H9 (cell line): Measurements from ENCODE around the gene S100A16. TPM values are rescaled to one million over a fixed set of nuclear protein-coding genes. Genes with fewer than 3 reads are reported as not detected.

ENCODE experiments used
- DNase-seq: peaks from one replicate; pipeline ENCODE4 v3.0.0-alpha.2; 2017
- H2AFZ ChIP-seq: one replicate; pipeline ENCODE4 v1.6.1; 2013; ENCODE audit warnings: mild to moderate bottlenecking, low read length, control low read depth, moderate library complexity
- H2AK5ac ChIP-seq: 2 replicates; pipeline ENCODE4 v1.6.1; 2013; ENCODE audit warnings: low read length, control low read depth, mixed read lengths; ENCODE audit not compliant: insufficient read length
- H2BK120ac ChIP-seq: one replicate; pipeline ENCODE4 v1.6.1; 2013; ENCODE audit warnings: low read depth, mild to moderate bottlenecking, low read length, control low read depth, inconsistent platforms; ENCODE audit not compliant: poor library complexity, severe bottlenecking
- H2BK12ac ChIP-seq: 2 replicates; pipeline ENCODE4 v1.6.1; 2013; ENCODE audit warnings: low read length, control low read depth, mixed read lengths, low read depth; ENCODE audit not compliant: insufficient read length
- H2BK15ac ChIP-seq: 2 replicates; pipeline ENCODE4 v1.6.1; 2013; ENCODE audit warnings: low read depth, low read length, control low read depth
- H2BK20ac ChIP-seq: one replicate; pipeline ENCODE4 v1.6.1; 2013; ENCODE audit warnings: low read depth, mild to moderate bottlenecking, low read length, control low read depth, inconsistent platforms; ENCODE audit not compliant: poor library complexity, severe bottlenecking
- H2BK5ac ChIP-seq: 2 replicates; pipeline ENCODE4 v1.6.1; 2013; ENCODE audit warnings: low read length, control low read depth, mixed read lengths; ENCODE audit not compliant: insufficient read length
- H3K14ac ChIP-seq: 2 replicates; pipeline ENCODE4 v1.6.1; 2013; ENCODE audit warnings: low read length, control low read depth; ENCODE audit not compliant: insufficient read depth
- H3K18ac ChIP-seq: 2 replicates; pipeline ENCODE4 v1.6.1; 2013; ENCODE audit warnings: low read depth, mild to moderate bottlenecking, mixed read lengths, low read length, control low read depth; ENCODE audit not compliant: insufficient read length
- H3K23ac ChIP-seq: 2 replicates; pipeline ENCODE4 v1.6.1; 2013; ENCODE audit warnings: low read length, control low read depth, mixed read lengths, low read depth; ENCODE audit not compliant: insufficient read length
- H3K23me2 ChIP-seq: 2 replicates; pipeline ENCODE4 v1.6.1; 2013; ENCODE audit warnings: low read depth, mild to moderate bottlenecking, mixed read lengths, low read length, control low read depth; ENCODE audit not compliant: insufficient read length, poor library complexity, severe bottlenecking
- H3K27ac ChIP-seq: 2 replicates; pipeline ENCODE4 v1.5.1; 2013; ENCODE audit warnings: low read length, control low read depth, mixed read lengths, low read depth; ENCODE audit not compliant: insufficient read length
- H3K27me3 ChIP-seq: 2 replicates; pipeline ENCODE4 v1.6.1; 2013; ENCODE audit warnings: low read length, control low read depth, inconsistent platforms; ENCODE audit not compliant: insufficient read depth
- H3K4ac ChIP-seq: 2 replicates; pipeline ENCODE4 v1.6.1; 2013; ENCODE audit warnings: low read depth, mild to moderate bottlenecking, control low read depth, inconsistent platforms, low read length, moderate library complexity
- H3K4me1 ChIP-seq: 2 replicates; pipeline ENCODE4 v1.6.1; 2013; ENCODE audit warnings: low read length, control low read depth, inconsistent platforms; ENCODE audit not compliant: insufficient read depth
- H3K4me2 ChIP-seq: 2 replicates; pipeline ENCODE4 v1.6.1; 2013; ENCODE audit warnings: low read length, control low read depth, mixed read lengths; ENCODE audit not compliant: insufficient read length, insufficient read depth
- H3K56ac ChIP-seq: 2 replicates; pipeline ENCODE4 v1.6.1; 2013; ENCODE audit warnings: low read depth, mild to moderate bottlenecking, mixed read lengths, low read length, control low read depth; ENCODE audit not compliant: insufficient read length
- H3K79me1 ChIP-seq: 2 replicates; pipeline ENCODE4 v1.6.1; 2013; ENCODE audit warnings: low read depth, mild to moderate bottlenecking, moderate library complexity, low read length, control low read depth, inconsistent platforms; ENCODE audit not compliant: insufficient read depth, poor library complexity, severe bottlenecking
- H3K79me2 ChIP-seq: 2 replicates; pipeline ENCODE4 v1.6.1; 2013; ENCODE audit warnings: low read length, control low read depth, inconsistent platforms; ENCODE audit not compliant: insufficient read depth
- H3K9ac ChIP-seq: 2 replicates; pipeline ENCODE4 v1.6.1; 2013; ENCODE audit warnings: low read length, control low read depth, mixed read lengths; ENCODE audit not compliant: insufficient read length; ENCODE audit errors: extremely low read depth
- H3K9me3 ChIP-seq: one replicate; pipeline ENCODE4 v1.6.1; 2013; ENCODE audit warnings: low read depth, low read length, inconsistent platforms; ENCODE audit not compliant: control insufficient read depth
- H3T11ph ChIP-seq: one replicate; pipeline ENCODE4 v1.6.1; 2013; ENCODE audit warnings: mild to moderate bottlenecking, low read length, control low read depth, inconsistent platforms
- H4K20me1 ChIP-seq: one replicate; pipeline ENCODE4 v1.6.1; 2013; ENCODE audit not compliant: control insufficient read depth, insufficient read length, insufficient read depth
- H4K5ac ChIP-seq: 2 replicates; pipeline ENCODE4 v1.6.1; 2013; ENCODE audit warnings: low read depth, mild to moderate bottlenecking, mixed read lengths, low read length, control low read depth; ENCODE audit not compliant: insufficient read length
- H4K8ac ChIP-seq: replicated peaks from 2 replicates; pipeline ENCODE4 v1.6.1; 2013; ENCODE audit warnings: low read length, control low read depth, mixed read lengths, low read depth; ENCODE audit not compliant: insufficient read length
- H4K91ac ChIP-seq: 2 replicates; pipeline ENCODE4 v1.6.1; 2013; ENCODE audit warnings: low read depth, mild to moderate bottlenecking, moderate library complexity, mixed read lengths, low read length, control low read depth; ENCODE audit not compliant: insufficient read length
- H3K27ac Mint-ChIP-seq, 3 experiments: 2 replicates in 2 of 3; 3 replicates in 1 of 3; pipeline ENCODE4 v1.8.0; 2020 to 2021; ENCODE audit warnings: mixed read lengths in 3 of 3, mild to moderate bottlenecking in 1 of 3, moderate library complexity in 1 of 3
- H3K27me3 Mint-ChIP-seq: 2 replicates; pipeline ENCODE4 v1.8.0; 2021; ENCODE audit warnings: low read depth, mild to moderate bottlenecking, moderate library complexity, mixed read lengths
- H3K36me3 Mint-ChIP-seq, 3 experiments: 2 replicates in 2 of 3; 3 replicates in 1 of 3; pipeline ENCODE4 v1.8.0; 2020 to 2021; ENCODE audit warnings: low read depth in 3 of 3, mixed read lengths in 3 of 3; ENCODE audit not compliant: insufficient read depth in 1 of 3
- H3K4me1 Mint-ChIP-seq, 2 experiments: 2 replicates each; pipeline ENCODE4 v1.8.0; 2020; ENCODE audit warnings: mixed read lengths in 2 of 2
- H3K4me3 Mint-ChIP-seq, 2 experiments: 2 replicates in 1 of 2; 3 replicates in 1 of 2; pipeline ENCODE4 v1.8.0; 2020 to 2021; ENCODE audit warnings: mild to moderate bottlenecking in 2 of 2, mixed read lengths in 2 of 2, moderate library complexity in 1 of 2
- H3K9me3 Mint-ChIP-seq, 2 experiments: 2 replicates in 1 of 2; 3 replicates in 1 of 2; pipeline ENCODE4 v1.8.0; 2020; ENCODE audit warnings: mild to moderate bottlenecking in 2 of 2, mixed read lengths in 2 of 2, moderate library complexity in 1 of 2
- CTCF ChIP-seq: fragments of 200-600 bp; sonication (generic); conservative IDR thresholded peaks from 3 replicates; pipeline ENCODE4 v1.8.0; 2021; ENCODE audit warnings: antibody characterized with exemption, mild to moderate bottlenecking
- WGBS: extraction: QIAGEN DNeasy Blood & Tissue Kit; methylation state at CpG from one replicate; pipeline ENCODE4 v1.1.7; 2013; ENCODE audit warnings: missing lambda C conversion rate, low lambda C conversion rate, mixed read lengths; ENCODE audit not compliant: insufficient read length; ENCODE audit errors: extremely low coverage; 5-methylcytosine and 5-hydroxymethylcytosine counted together
- total RNA-seq: library from RNA; stranded (reverse); gene quantifications from 2 replicates; pipeline ENCODE4 v1.2.1, GENCODE V29; 2021

S100A16 gene
- total RNA-seq, 1 experiment from 2014 or later: 8.0 TPM

DNA sequence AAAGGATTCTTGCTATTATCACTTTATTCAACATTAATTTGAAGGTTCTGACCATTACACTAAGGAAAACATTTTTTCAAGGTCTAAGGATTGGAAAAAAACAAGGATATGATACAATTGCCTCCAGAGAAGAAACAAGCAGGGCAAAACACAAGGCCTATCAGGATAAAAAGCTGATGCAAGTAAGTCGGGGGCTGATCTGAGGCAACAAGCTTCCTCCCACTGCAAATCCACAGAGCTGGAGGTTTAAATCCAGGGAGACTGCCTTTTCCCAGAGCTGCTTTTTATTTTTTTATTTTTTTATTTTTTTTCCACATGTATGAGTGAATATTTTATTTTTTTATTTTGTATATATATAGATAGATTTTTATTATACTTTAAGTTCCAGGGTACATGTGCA, 27.9 kb downstream of the S100A16 start:
- Histone ChIP-seq H3K4me1 (no peaks in the 10 kb centered on the region; the same call in 1 of the 2 replicates), H3K23ac (no peak overlapping the region), H2BK20ac (no peak overlapping the region), H3K79me1 (no peaks in the 10 kb centered on the region), H3K14ac (no peak overlapping the region), H2BK12ac (no peak overlapping the region), H2BK120ac (no peak overlapping the region), H3K4me2 (no peak overlapping the region), H3K18ac (no peak overlapping the region), H3K27me3 (no peaks in the 10 kb centered on the region), H3T11ph (no peak overlapping the region), H3K9me3 (no peaks in the 10 kb centered on the region), H4K91ac (no peak overlapping the region), H3K23me2 (no peaks in the 10 kb centered on the region), H4K20me1 (no peaks in the 10 kb centered on the region), H3K27ac (no peak overlapping the region), H3K56ac (no peak overlapping the region), H3K9ac (no peak overlapping the region), H4K5ac (no peak overlapping the region), H3K79me2 (no peaks in the 10 kb centered on the region), H2BK15ac (no peak overlapping the region), H2BK5ac (no peak overlapping the region), H4K8ac (no peak overlapping the region), H2AK5ac (no peak overlapping the region), H2AFZ (no peak overlapping the region), H3K4ac (no peak overlapping the region)
- H3K36me3 Mint-ChIP-seq: no peaks in the 10 kb centered on the region
- no CpG with 5 or more reads among the region's 1 CpG for WGBS
- H3K4me3 Mint-ChIP-seq: no peak overlapping the region
- no peak for DNase-seq
- no peak for TF ChIP-seq CTCF
- peaks cover 9 to 16% of the 10 kb centered on the region in 2 experiments; a peak in 3 of 4 replicates for H3K4me1 Mint-ChIP-seq
- H3K27ac Mint-ChIP-seq: no peak overlapping the region
- no peaks in the 10 kb centered on the region; the same call in 1 of the 2 replicates for H3K27me3 Mint-ChIP-seq
- H3K9me3 Mint-ChIP-seq: no peaks in the 10 kb centered on the region
